ENCODE measurements around the gene HOXD4. TPM values are rescaled to one million over a fixed set of nuclear protein-coding genes. Genes with fewer than 3 reads are reported as not detected.

HOXD4 gene
- total and polyA plus RNA-seq, 2 of the 4 experiments (the other 2 are of a cell fraction) = not detected

DNA sequence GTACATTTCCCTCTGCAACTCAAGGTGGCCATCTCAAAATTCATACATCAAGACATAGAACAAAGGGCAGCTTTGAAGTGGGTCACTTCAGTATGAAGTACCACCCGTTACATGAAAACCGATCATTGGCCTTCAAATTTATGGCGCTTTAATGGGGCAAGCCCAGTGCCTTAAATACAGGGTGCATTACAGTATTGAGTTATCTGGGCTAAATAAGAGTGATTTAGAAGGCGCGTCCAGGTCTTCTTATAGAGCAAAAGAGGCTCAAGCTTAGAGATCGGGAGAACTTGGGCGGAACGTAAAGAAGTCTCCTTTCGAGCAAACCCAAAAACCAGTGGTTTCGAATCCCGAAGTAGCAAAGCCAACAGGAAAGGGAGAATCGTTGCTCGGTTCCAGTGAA, 12.9 kb downstream of the HOXD4 start:
- Histone ChIP-seq H4K91ac (ENCODE audit: insufficient read depth, low read depth, low read length) (no peak overlapping the region), H3K36me3 (ENCODE audit: control insufficient read depth, insufficient read depth, low read length) (no peaks in the 10 kb centered on the region), H3K4ac (ENCODE audit: low read depth, low read length) (no peak overlapping the region), H3K27ac (ENCODE audit: insufficient read depth, low read length) (no peak overlapping the region), H3K9ac (ENCODE audit: low read depth, low read length) (no peak overlapping the region), H2AK5ac (ENCODE audit: low read depth, low read length) (no peak overlapping the region), H3K4me2 (ENCODE audit: low read depth, low read length) (no peak overlapping the region), H2BK20ac (ENCODE audit: low read depth, low read length) (no peak overlapping the region), H4K5ac (ENCODE audit: low read depth, low read length) (no peak overlapping the region), H3K9me1 (ENCODE audit: insufficient read depth, low read length) (no peaks in the 10 kb centered on the region), H2AK9ac (replicated peaks; ENCODE audit: low read depth, low read length, poor library complexity) (no peak overlapping the region), H3K9me3 (ENCODE audit: control insufficient read depth, insufficient read depth, low read length) (peaks cover 14% of the 10 kb centered on the region), H2BK15ac (ENCODE audit: low read depth, low read length) (no peak overlapping the region), H2BK120ac (ENCODE audit: low read depth, low read length) (no peak overlapping the region), H3K23ac (ENCODE audit: low read depth, low read length) (no peak overlapping the region), H3K79me1 (ENCODE audit: low read depth in 1 of 2, low read length in 2 of 2) (no peaks in the 10 kb centered on the region), H3K14ac (replicated peaks; ENCODE audit: low read depth, low read length) (no peak overlapping the region), H3K4me1 (ENCODE audit: control insufficient read depth, insufficient read depth, low read length) (no peaks in the 10 kb centered on the region), H3K27me3 (ENCODE audit: control insufficient read depth, insufficient read depth, low read length) (peaks cover 72% of the 10 kb centered on the region), H4K8ac (ENCODE audit: low read depth in 2 of 2, low read length in 2 of 2) (no peak overlapping the region), H2BK5ac (ENCODE audit: low read depth, low read length, poor library complexity, severe bottlenecking) (no peak overlapping the region), H3K56ac (ENCODE audit: extremely low read depth, insufficient read depth, low read length) (no peak overlapping the region), H4K20me1 (ENCODE audit: insufficient read depth, low read length) (no peaks in the 10 kb centered on the region), H2AFZ (replicated peaks; ENCODE audit: low read length, poor library complexity) (no peak overlapping the region), H3K4me3 (ENCODE audit: insufficient read depth, low read depth, low read length) (no peak overlapping the region), H3K18ac (ENCODE audit: low read depth, low read length) (no peak overlapping the region)
- TF ChIP-seq RAD21 (IDR thresholded peaks at IDR 0.05; ENCODE audit: low read length) = no peak
- TF ChIP-seq, protein P1, sequence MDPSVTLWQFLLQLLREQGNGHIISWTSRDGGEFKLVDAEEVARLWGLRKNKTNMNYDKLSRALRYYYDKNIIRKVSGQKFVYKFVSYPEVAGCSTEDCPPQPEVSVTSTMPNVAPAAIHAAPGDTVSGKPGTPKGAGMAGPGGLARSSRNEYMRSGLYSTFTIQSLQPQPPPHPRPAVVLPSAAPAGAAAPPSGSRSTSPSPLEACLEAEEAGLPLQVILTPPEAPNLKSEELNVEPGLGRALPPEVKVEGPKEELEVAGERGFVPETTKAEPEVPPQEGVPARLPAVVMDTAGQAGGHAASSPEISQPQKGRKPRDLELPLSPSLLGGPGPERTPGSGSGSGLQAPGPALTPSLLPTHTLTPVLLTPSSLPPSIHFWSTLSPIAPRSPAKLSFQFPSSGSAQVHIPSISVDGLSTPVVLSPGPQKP (IDR thresholded peaks at IDR 0.05; ENCODE audit: borderline replicate concordance, low read depth, low read length) = no peak
- no peak for TF ChIP-seq MAFK (IDR thresholded peaks at IDR 0.05; ENCODE audit: low read depth, low read length)
- no peak for TF ChIP-seq MAZ (IDR thresholded peaks at IDR 0.05; ENCODE audit: borderline replicate concordance, low read depth, low read length)
- TF ChIP-seq RCOR1 (IDR thresholded peaks at IDR 0.05; ENCODE audit: insufficient replicate concordance, low read length) = no peak
- TF ChIP-seq CTCF (conservative IDR thresholded peaks at IDR 0.05; ENCODE audit: low read depth, low read length) = no peak
- no peak for TF ChIP-seq SMC3 (IDR thresholded peaks at IDR 0.05; ENCODE audit: low read depth, low read length)
- no peak for TF ChIP-seq BHLHE40 (IDR thresholded peaks at IDR 0.05; ENCODE audit: low read depth, low read length)
- TF ChIP-seq MXI1 (IDR thresholded peaks at IDR 0.05; ENCODE audit: borderline replicate concordance, low read depth, low read length) = no peak
- TF ChIP-seq FOS (IDR thresholded peaks at IDR 0.05; ENCODE audit: low read depth, low read length) = no peak
- TF ChIP-seq, protein P2, sequence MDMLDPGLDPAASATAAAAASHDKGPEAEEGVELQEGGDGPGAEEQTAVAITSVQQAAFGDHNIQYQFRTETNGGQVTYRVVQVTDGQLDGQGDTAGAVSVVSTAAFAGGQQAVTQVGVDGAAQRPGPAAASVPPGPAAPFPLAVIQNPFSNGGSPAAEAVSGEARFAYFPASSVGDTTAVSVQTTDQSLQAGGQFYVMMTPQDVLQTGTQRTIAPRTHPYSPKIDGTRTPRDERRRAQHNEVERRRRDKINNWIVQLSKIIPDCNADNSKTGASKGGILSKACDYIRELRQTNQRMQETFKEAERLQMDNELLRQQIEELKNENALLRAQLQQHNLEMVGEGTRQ (IDR thresholded peaks at IDR 0.05; ENCODE audit: low read depth, low read length) = no peak
- no peak for TF ChIP-seq CEBPB (IDR thresholded peaks at IDR 0.05; ENCODE audit: low read depth, low read length)
- no peak for TF ChIP-seq RFX5 (IDR thresholded peaks at IDR 0.05; ENCODE audit: low read depth, low read length)
- TF ChIP-seq NFE2L2 (IDR thresholded peaks at IDR 0.05; ENCODE audit: low read depth, low read length) = no peak
- TF ChIP-seq CHD1 (IDR thresholded peaks at IDR 0.05; ENCODE audit: low read depth, low read length) = no peak
- TF ChIP-seq POLR2A (IDR thresholded peaks at IDR 0.05; ENCODE audit: low read depth, low read length) = no peak
- dilution Hi-C loops (cut with HindIII; ENCODE audit: low sequenced_read_pairs, unreplicated experiment) = no loop called here
- in situ Hi-C loops (cut with MboI; ENCODE audit: low sequenced_read_pairs) = no loop called here
- intact Hi-C loops (cut with micrococcal nuclease) = no loop called here
- POLR2A ChIA-PET (ENCODE audit: unreplicated experiment) = no interaction called here
- no peak for ATAC-seq (ENCODE audit: low read depth)
- CTCF ChIA-PET = no interaction called here
- no peak for DNase-seq
- no TSS peak for BruUV-seq (replicated peaks)
- 4% methylated on average over 13 of the region's 13 CpGs; no CpG with 5 or more reads in 1 of the 2 experiments for WGBS, 2 experiments (ENCODE audit: extremely low coverage in 2 of 2, insufficient read length in 1 of 2)
